HepG2 (cell line): ENCODE results near the gene DQX1. TPM values are rescaled to one million over a fixed set of nuclear protein-coding genes. Genes with fewer than 3 reads are reported as not detected.

Experiments
- CEBPZ ChIP-seq: IDR thresholded peaks from 2 replicates; pipeline ENCODE4 v1.6.1; 2012; ENCODE audit warnings: low read length, improper control_type of control experiment
- FOXP1 ChIP-seq, 2 experiments: fragments of 450-650 bp in 1 of 2; IDR thresholded peaks; 2 replicates each; pipeline ENCODE4 v1.6.1; 2017 to 2018; ENCODE audit warnings: antibody characterized with exemption in 1 of 2
- HMGA1 ChIP-seq: sonication (generic); formaldehyde crosslinking; conservative IDR thresholded peaks from 2 replicates; pipeline ENCODE4 v1.4.0; 2020; ENCODE audit warnings: missing genetic modification reagents
- MAFK ChIP-seq, 2 experiments: IDR thresholded peaks in 1 of 2; conservative IDR thresholded peaks in 1 of 2; 2 replicates each; pipeline ENCODE4 v1.6.1; 2011; ENCODE audit warnings: improper control_type of control experiment in 2 of 2, low read length in 2 of 2
- MLXIP ChIP-seq: sonication (generic); formaldehyde crosslinking; IDR thresholded peaks from 2 replicates; pipeline ENCODE4 v1.9.0; 2021; ENCODE audit warnings: missing genetic modification reagents, borderline replicate concordance
- MTERF4 ChIP-seq: sonication (generic); formaldehyde crosslinking; IDR thresholded peaks from 2 replicates; pipeline ENCODE4 v1.8.0; 2023; ENCODE audit warnings: mild to moderate bottlenecking, missing genetic modification reagents
- PHB2 ChIP-seq: fragments of 450-650 bp; IDR thresholded peaks from 2 replicates; pipeline ENCODE4 v1.6.1; 2018; ENCODE audit not compliant: partially characterized antibody
- PRDM10 ChIP-seq: sonication (generic); formaldehyde crosslinking; IDR thresholded peaks from 2 replicates; pipeline ENCODE4 v1.4.0; 2020; ENCODE audit warnings: low read depth, missing genetic modification reagents
- PTBP1 ChIP-seq: fragments of 200-400 bp; formaldehyde crosslinking; IDR thresholded peaks from 2 replicates; pipeline ENCODE4 v1.6.1; 2018; ENCODE audit warnings: low read length, low read depth; ENCODE audit not compliant: poor library complexity, severe bottlenecking
- RXRB ChIP-seq: IDR thresholded peaks from 2 replicates; pipeline ENCODE4 v1.6.1; 2016; ENCODE audit warnings: borderline replicate concordance, missing genetic modification reagents, missing compliant biosample characterization
- SP140L ChIP-seq: sonication (generic); formaldehyde crosslinking; IDR thresholded peaks from 2 replicates; pipeline ENCODE4 v1.4.0; 2020; ENCODE audit warnings: missing genetic modification reagents, borderline replicate concordance
- ZMYM4 ChIP-seq: sonication (generic); formaldehyde crosslinking; IDR thresholded peaks from 2 replicates; pipeline ENCODE4 v1.8.1; 2023; ENCODE audit warnings: mild to moderate bottlenecking, missing genetic modification reagents
- ZNF234 ChIP-seq: sonication (generic); formaldehyde crosslinking; conservative IDR thresholded peaks from 2 replicates; pipeline ENCODE4 v1.5.1; 2020; ENCODE audit warnings: mild to moderate bottlenecking, missing genetic modification reagents
- ZNF256 ChIP-seq: sonication (generic); formaldehyde crosslinking; conservative IDR thresholded peaks from 2 replicates; pipeline ENCODE4 v1.4.0; 2020; ENCODE audit warnings: missing genetic modification reagents
- ZNF354B ChIP-seq: sonication (generic); formaldehyde crosslinking; IDR thresholded peaks from 2 replicates; pipeline ENCODE4 v1.8.0; 2022; ENCODE audit warnings: mild to moderate bottlenecking, missing genetic modification reagents
- ZNF576 ChIP-seq: sonication (generic); formaldehyde crosslinking; IDR thresholded peaks from 2 replicates; pipeline ENCODE4 v1.4.0; 2020; ENCODE audit warnings: mild to moderate bottlenecking, missing genetic modification reagents
- ZNF782 ChIP-seq: sonication (generic); formaldehyde crosslinking; IDR thresholded peaks from 2 replicates; pipeline ENCODE4 v1.4.0; 2020; ENCODE audit warnings: missing genetic modification reagents, mild to moderate bottlenecking, borderline replicate concordance
- polyA plus RNA-seq, 8 experiments: library from polyadenylated mRNA; depleted of rRNA in 3 of 8; stranded (reverse) in 7 of 8; unstranded in 1 of 8; fragments of >200 nt; fragmentation: Illumina TruSeq in 4 of 8; extraction: Trizol in 4 of 8; gene quantifications; 2 replicates each; pipeline versions ENCODE4 v1.2.1 to v1.2.3, GENCODE V29; 2011 to 2016; ENCODE audit warnings: low read depth in 4 of 8, missing spikeins in 1 of 8, mixed read lengths in 1 of 8; ENCODE audit not compliant: insufficient read depth in 1 of 8
- total RNA-seq, 5 experiments: library from RNA; depleted of rRNA; stranded (reverse); fragments of >200 nt; fragmentation: Illumina TruSeq; extraction: Trizol; gene quantifications; 2 replicates each; pipeline ENCODE4 v1.2.3, GENCODE V29; 2016; ENCODE audit warnings: low read depth in 1 of 5

Gene DQX1
- total and polyA plus RNA-seq, 2 of the 13 experiments (the other 11 are each of a cell fraction or from before 2014, with no cell fraction given) = 27.6 to 89.8 TPM

- TF ChIP-seq RXRB = no peak; the same call in 1 of the 2 replicates
- TF ChIP-seq ZNF234 = peak; percentile 68; the same call in 1 of the 2 replicates
- no peak for TF ChIP-seq MLXIP
- no peak for TF ChIP-seq MAFK (conservative IDR thresholded peaks at IDR 0.05 in 1 of 2, IDR thresholded peaks at IDR 0.05 in 1 of 2; ENCODE audit: low read length in 2 of 2)
- no peak; the same call in 1 of the 2 replicates for TF ChIP-seq ZNF782 (CRISPR knock-in tag)
- no peak for TF ChIP-seq FOXP1 (IDR thresholded peaks at IDR 0.05)
- TF ChIP-seq FOXP1 (CRISPR knock-in tag; IDR thresholded peaks at IDR 0.05) = peak; percentile 39; the same call in 1 of the 2 replicates
- TF ChIP-seq PHB2 = no peak
- peak; percentile 78 for TF ChIP-seq ZMYM4 (CRISPR knock-in tag)
- peak; percentile 95 for TF ChIP-seq MTERF4 (CRISPR knock-in tag)
- TF ChIP-seq ZNF576 = peak; percentile 89
- peak; percentile 49 for TF ChIP-seq PTBP1
- TF ChIP-seq ZNF256 (CRISPR knock-in tag) = no peak
- no peak for TF ChIP-seq CEBPZ
- no peak for TF ChIP-seq ZNF354B (CRISPR knock-in tag)
- no peak for TF ChIP-seq SP140L
- no peak for TF ChIP-seq HMGA1 (CRISPR knock-in tag)
- TF ChIP-seq PRDM10 (CRISPR knock-in tag) = no peak; the same call in 1 of the 2 replicates
These were observed 23.1 kb downstream of the DQX1 start (continued) for GRCh38 chr2:74502720-74503505.
